ENCODE measurements around the gene SLC16A1.

GRCh38 chr1:112866151-112866550, 89.8 kb downstream of the SLC16A1 start:
- TF ChIP-seq CTCF (IDR thresholded peaks at IDR 0.05; ENCODE audit: low read depth, low read length) (no peak), EZH2phosphoT487 (IDR thresholded peaks at IDR 0.05; ENCODE audit: low read depth) (no peak)
